OCI-LY7 (cell line): ENCODE measurements around the gene HLA-A. TPM values are rescaled to one million over a fixed set of nuclear protein-coding genes. Genes with fewer than 3 reads are reported as not detected.

Experiments
- BruUV-seq: library from RNA; stranded (reverse); fragments of 400-500 nt; replicated peaks from 2 replicates; lab custom pipeline; 2021; lab: Mats Ljungman, UMichigan
- CTCF ChIA-PET: fragments of 300-600 bp; sonication (Branson Sonifier 250); formaldehyde crosslinking; loops from one replicate; lab custom pipeline; 2022; ENCODE audit warnings: antibody characterized with exemption; ENCODE audit not compliant: unreplicated experiment; lab: Charles Lee
- POLR2A ChIA-PET: fragments of 300-600 bp; sonication (Branson Sonifier 250); formaldehyde crosslinking; loops from one replicate; lab custom pipeline; 2022; ENCODE audit warnings: antibody characterized with exemption; lab: Charles Lee
- DNase-seq: peaks from one replicate; pipeline ENCODE4 v3.0.0-alpha.2; 2015; ENCODE audit warnings: low spot score
- H2AFZ ChIP-seq: fragments of 200-600 bp; sonication (generic), shearing (Covaris generic); 2 replicates; pipeline ENCODE4 v1.6.1; 2014; ENCODE audit warnings: mild to moderate bottlenecking, antibody characterized with exemption, low read length, moderate library complexity
- H3K27ac ChIP-seq: fragments of 200-600 bp; sonication (generic); 2 replicates; pipeline ENCODE4 v1.5.1; 2014; ENCODE audit warnings: mixed run types, low read depth, mild to moderate bottlenecking, moderate library complexity, low read length, inconsistent platforms; ENCODE audit not compliant: poor library complexity, severe bottlenecking
- H3K36me3 ChIP-seq: fragments of 200-600 bp; sonication (generic); 2 replicates; pipeline ENCODE4 v1.6.1; 2014; ENCODE audit warnings: mild to moderate bottlenecking, antibody characterized with exemption, low read length, moderate library complexity, mixed read lengths; ENCODE audit not compliant: insufficient read depth
- H3K4me1 ChIP-seq: fragments of 200-600 bp; sonication (generic); 2 replicates; pipeline ENCODE4 v1.5.1; 2014; ENCODE audit warnings: mild to moderate bottlenecking, low read length; ENCODE audit not compliant: insufficient read depth, poor library complexity, severe bottlenecking
- H3K4me2 ChIP-seq: fragments of 200-600 bp; sonication (generic); 2 replicates; pipeline ENCODE4 v1.6.1; 2014; ENCODE audit warnings: mild to moderate bottlenecking, low read length
- H3K4me3 ChIP-seq: fragments of 200-600 bp; sonication (generic); 2 replicates; pipeline ENCODE4 v1.5.1; 2014; ENCODE audit warnings: mild to moderate bottlenecking, low read depth, low read length; ENCODE audit not compliant: poor library complexity, severe bottlenecking
- H3K79me2 ChIP-seq: fragments of 200-600 bp; sonication (generic); 2 replicates; pipeline ENCODE4 v1.6.1; 2016; ENCODE audit warnings: low read depth, mild to moderate bottlenecking, low read length, moderate library complexity, mixed read lengths; ENCODE audit not compliant: insufficient read depth
- H3K9me2 ChIP-seq: fragments of 200-600 bp; sonication (generic); 2 replicates; pipeline ENCODE4 v1.6.1; 2016; ENCODE audit warnings: mild to moderate bottlenecking, low read length, mixed read lengths; ENCODE audit not compliant: insufficient read depth
- H3K9me3 ChIP-seq: fragments of 200-600 bp; sonication (generic); 2 replicates; pipeline ENCODE4 v1.6.1; 2014; ENCODE audit warnings: mild to moderate bottlenecking, mixed run types, low read length, mixed read lengths
- H4K20me1 ChIP-seq: fragments of 200-600 bp; sonication (generic); 2 replicates; pipeline ENCODE4 v1.6.1; 2014; ENCODE audit warnings: mild to moderate bottlenecking, antibody characterized with exemption, low read length, moderate library complexity, mixed read lengths; ENCODE audit not compliant: insufficient read depth
- EZH2phosphoT487 ChIP-seq: fragments of 200-600 bp; sonication (generic); IDR thresholded peaks from 2 replicates; pipeline ENCODE4 v1.6.1; 2018; ENCODE audit warnings: low read depth, borderline replicate concordance, mild to moderate bottlenecking, mixed run types, antibody characterized with exemption, low read length, moderate library complexity, mixed read lengths
- intact Hi-C: fragments of 100-400 bp; cut with micrococcal nuclease; formaldehyde crosslinking; loops from one replicate; pipeline ENCODE4 v1.10.0; 2022; ENCODE audit not compliant: unreplicated experiment
- total RNA-seq, 2 experiments: library from RNA; depleted of rRNA in 1 of 2; stranded (reverse); fragments of >200 nt in 1 of 2; shearing (Covaris generic) in 1 of 2; gene quantifications; 2 replicates each; pipeline ENCODE4 v1.2.3, GENCODE V29; 2014 to 2022
- TF ChIP-seq, protein P1 (sequence below): fragments of 200-600 bp; sonication (generic); conservative IDR thresholded peaks from 2 replicates; pipeline ENCODE4 v1.5.1; 2014; ENCODE audit warnings: mild to moderate bottlenecking, antibody characterized with exemption, low read length, moderate library complexity, mixed read lengths

The HLA-A gene
- total RNA-seq, 2 experiments from 2014 or later = 393 to 672 TPM

GRCh38 chr6:29968130-29968529 lies 25.8 kb downstream of the HLA-A start:
- no peaks in the 10 kb centered on the region for H3K9me3 ChIP-seq
- intact Hi-C loops = loop anchor here (5.0 kb wide), 1 partner anchor 44 kb away; no protein-coding TSS in a partner anchor
- H4K20me1 ChIP-seq = no peaks in the 10 kb centered on the region
- H3K4me1 ChIP-seq = peaks cover 55% of the 10 kb centered on the region
- no peak overlapping the region for H3K4me3 ChIP-seq
- no peak overlapping the region for H2AFZ ChIP-seq
- ChIA-PET POLR2A (interaction anchor here (1.2 to 1.3 kb wide), 2 partner anchors 10 to 117 kb away, joined by 3 read pairs; no protein-coding TSS in a partner anchor), CTCF (no interaction called here)
- peak overlapping the region; percentile 49 for H3K4me2 ChIP-seq
- no peaks in the 10 kb centered on the region for H3K36me3 ChIP-seq
- no peaks in the 10 kb centered on the region; the same call in 1 of the 2 replicates for H3K79me2 ChIP-seq
- TF ChIP-seq EZH2phosphoT487 = no peak
- TF ChIP-seq, protein P1, sequence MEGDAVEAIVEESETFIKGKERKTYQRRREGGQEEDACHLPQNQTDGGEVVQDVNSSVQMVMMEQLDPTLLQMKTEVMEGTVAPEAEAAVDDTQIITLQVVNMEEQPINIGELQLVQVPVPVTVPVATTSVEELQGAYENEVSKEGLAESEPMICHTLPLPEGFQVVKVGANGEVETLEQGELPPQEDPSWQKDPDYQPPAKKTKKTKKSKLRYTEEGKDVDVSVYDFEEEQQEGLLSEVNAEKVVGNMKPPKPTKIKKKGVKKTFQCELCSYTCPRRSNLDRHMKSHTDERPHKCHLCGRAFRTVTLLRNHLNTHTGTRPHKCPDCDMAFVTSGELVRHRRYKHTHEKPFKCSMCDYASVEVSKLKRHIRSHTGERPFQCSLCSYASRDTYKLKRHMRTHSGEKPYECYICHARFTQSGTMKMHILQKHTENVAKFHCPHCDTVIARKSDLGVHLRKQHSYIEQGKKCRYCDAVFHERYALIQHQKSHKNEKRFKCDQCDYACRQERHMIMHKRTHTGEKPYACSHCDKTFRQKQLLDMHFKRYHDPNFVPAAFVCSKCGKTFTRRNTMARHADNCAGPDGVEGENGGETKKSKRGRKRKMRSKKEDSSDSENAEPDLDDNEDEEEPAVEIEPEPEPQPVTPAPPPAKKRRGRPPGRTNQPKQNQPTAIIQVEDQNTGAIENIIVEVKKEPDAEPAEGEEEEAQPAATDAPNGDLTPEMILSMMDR = peak; percentile 25; the same call in 1 of the 2 replicates
- BruUV-seq = no TSS peak
- no peak overlapping the region for H3K27ac ChIP-seq
- H3K9me2 ChIP-seq = no peaks in the 10 kb centered on the region
- no peak for DNase-seq

DNA sequence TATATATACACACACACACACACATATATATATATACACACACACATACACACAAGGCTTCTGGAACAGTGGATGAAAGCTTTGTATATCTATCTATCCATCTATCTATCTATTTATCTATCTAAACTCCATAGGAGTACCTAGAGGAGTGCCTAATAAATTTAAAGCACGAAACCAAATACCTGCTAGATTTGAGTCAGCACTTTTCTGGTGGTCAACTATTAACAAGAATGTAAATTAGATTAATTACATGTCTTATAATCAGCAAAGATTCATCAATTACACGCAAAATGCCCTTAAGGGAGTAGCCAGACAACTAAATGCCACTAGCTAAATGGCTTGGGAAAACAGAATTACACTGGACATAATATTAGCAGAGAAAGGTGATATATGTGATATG lies 26.6 kb downstream of the HLA-A start:
- Histone ChIP-seq H3K9me2 (no peaks in the 10 kb centered on the region), H3K4me2 (no peak overlapping the region), H3K36me3 (no peaks in the 10 kb centered on the region), H2AFZ (no peak overlapping the region), H3K27ac (no peak overlapping the region), H3K4me3 (no peak overlapping the region), H3K4me1 (peaks cover 54% of the 10 kb centered on the region), H4K20me1 (no peaks in the 10 kb centered on the region), H3K79me2 (no peaks in the 10 kb centered on the region; the same call in 1 of the 2 replicates), H3K9me3 (no peaks in the 10 kb centered on the region)
- no TSS peak for BruUV-seq
- no peak for DNase-seq
- TF ChIP-seq, protein P1 = no peak
- no peak for TF ChIP-seq EZH2phosphoT487
- ChIA-PET CTCF (no interaction called here), POLR2A (interaction anchor here (1.2 kb wide), 1 partner anchor 118 kb away, joined by 3 read pairs; no protein-coding TSS in a partner anchor)
- intact Hi-C loops = loop anchor here (5.0 kb wide), 1 partner anchor 43 kb away; no protein-coding TSS in a partner anchor

GRCh38 chr6:29970711-29971110 lies 28.4 kb downstream of the HLA-A start:
- POLR2A ChIA-PET = no interaction called here
- no peak overlapping the region for H3K4me2 ChIP-seq
- no peaks in the 10 kb centered on the region for H4K20me1 ChIP-seq
- intact Hi-C loops = no loop called here
- H3K9me2 ChIP-seq = no peaks in the 10 kb centered on the region
- H2AFZ ChIP-seq = no peak overlapping the region
- H3K27ac ChIP-seq = no peak overlapping the region
- no peak for DNase-seq
- no peaks in the 10 kb centered on the region for H3K9me3 ChIP-seq
- CTCF ChIA-PET = no interaction called here
- H3K79me2 ChIP-seq = no peaks in the 10 kb centered on the region; the same call in 1 of the 2 replicates
- H3K36me3 ChIP-seq = no peaks in the 10 kb centered on the region
- TF ChIP-seq EZH2phosphoT487 = no peak
- TF ChIP-seq, protein P1 = no peak
- H3K4me1 ChIP-seq = peaks cover 38% of the 10 kb centered on the region
- BruUV-seq = no TSS peak
- no peak overlapping the region for H3K4me3 ChIP-seq
